Muscle of leg (tissue), 11 donors: ENCODE measurements around the gene ZNF354C. TPM values are rescaled to one million over a fixed set of nuclear protein-coding genes. Genes with fewer than 3 reads are reported as not detected.

ENCODE experiments used
- DNase-seq: peaks from one replicate; pipeline ENCODE4 v3.0.0; 2013
- H3K27ac ChIP-seq: one replicate; pipeline ENCODE4 v1.5.1; 2013; ENCODE audit warnings: mild to moderate bottlenecking, low read length, control low read depth
- H3K27me3 ChIP-seq: one replicate; pipeline ENCODE4 v1.6.1; 2013; ENCODE audit warnings: low read length; ENCODE audit not compliant: control insufficient read depth, insufficient read depth
- H3K36me3 ChIP-seq: one replicate; pipeline ENCODE4 v1.6.1; 2013; ENCODE audit warnings: low read length; ENCODE audit not compliant: control insufficient read depth, insufficient read depth
- H3K4me1 ChIP-seq: one replicate; pipeline ENCODE4 v1.6.1; 2013; ENCODE audit warnings: low read length; ENCODE audit not compliant: control insufficient read depth, insufficient read depth
- H3K4me3 ChIP-seq: one replicate; pipeline ENCODE4 v1.5.1; 2013; ENCODE audit warnings: low read length, control low read depth
- H3K9me3 ChIP-seq: replicated peaks from 2 replicates; pipeline ENCODE4 v1.6.1; 2013; ENCODE audit warnings: low read depth, low read length; ENCODE audit not compliant: control insufficient read depth
- WGBS: methylation state at CpG from one replicate; pipeline ENCODE4 v1.1.5; 2013; ENCODE audit warnings: missing lambda C conversion rate; ENCODE audit not compliant: insufficient coverage; 5-methylcytosine and 5-hydroxymethylcytosine counted together
- polyA plus RNA-seq, 8 donors: library from polyadenylated mRNA; unstranded; fragments of 120-200 nt; gene quantifications; one replicate each; pipeline versions ENCODE4 v1.2.1 to v1.2.3, GENCODE V29; 2013; ENCODE audit warnings: inconsistent platforms in 1 of 8, low replicate concordance in 1 of 8; ENCODE audit not compliant: insufficient read length in 8 of 8, insufficient read depth in 1 of 8
- total RNA-seq: library from RNA; stranded (reverse); fragments of 120-200 nt; gene quantifications from one replicate; pipeline ENCODE4 v1.2.4, GENCODE V29; 2013

ZNF354C gene
- total and polyA plus RNA-seq, 9 donors: 4.9 to 11.0 (median 8.6) TPM

GRCh38 chr5:179127136-179128040 lies 67.2 kb downstream of the ZNF354C start:
- Histone ChIP-seq H3K4me1 (peaks cover 30% of the 10 kb centered on the region), H3K4me3 (no peak overlapping the region), H3K36me3 (peaks cover 2% of the 10 kb centered on the region), H3K9me3 (no peaks in the 10 kb centered on the region), H3K27ac (no peak overlapping the region), H3K27me3 (no peaks in the 10 kb centered on the region)
- DNase-seq: no peak
- WGBS: 93% methylated on average over 21 of the region's 21 CpGs

DNA sequence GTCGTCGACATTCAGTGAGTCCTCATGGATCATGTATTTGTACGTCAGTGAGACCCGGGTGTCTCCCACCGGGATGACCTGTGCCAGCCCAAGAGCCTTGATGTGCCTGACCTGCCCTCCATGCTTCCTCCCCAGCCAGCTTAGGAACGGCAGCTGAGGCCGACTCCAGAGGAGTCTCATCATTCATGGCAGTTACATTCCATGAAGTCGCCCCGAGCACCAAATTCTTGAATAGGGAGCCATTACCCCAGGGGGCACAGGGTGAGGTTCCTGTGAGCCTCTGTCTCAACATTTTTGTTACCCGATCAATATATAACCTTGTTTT lies 67.8 kb downstream of the ZNF354C start:
- H3K27ac ChIP-seq: no peak overlapping the region
- no peak for DNase-seq
- H3K36me3 ChIP-seq: peaks cover 2% of the 10 kb centered on the region
- no peak overlapping the region for H3K4me3 ChIP-seq
- no peaks in the 10 kb centered on the region for H3K27me3 ChIP-seq
- peaks cover 24% of the 10 kb centered on the region for H3K4me1 ChIP-seq
- no peaks in the 10 kb centered on the region for H3K9me3 ChIP-seq
- 86% methylated on average over 9 of the region's 10 CpGs for WGBS

DNA sequence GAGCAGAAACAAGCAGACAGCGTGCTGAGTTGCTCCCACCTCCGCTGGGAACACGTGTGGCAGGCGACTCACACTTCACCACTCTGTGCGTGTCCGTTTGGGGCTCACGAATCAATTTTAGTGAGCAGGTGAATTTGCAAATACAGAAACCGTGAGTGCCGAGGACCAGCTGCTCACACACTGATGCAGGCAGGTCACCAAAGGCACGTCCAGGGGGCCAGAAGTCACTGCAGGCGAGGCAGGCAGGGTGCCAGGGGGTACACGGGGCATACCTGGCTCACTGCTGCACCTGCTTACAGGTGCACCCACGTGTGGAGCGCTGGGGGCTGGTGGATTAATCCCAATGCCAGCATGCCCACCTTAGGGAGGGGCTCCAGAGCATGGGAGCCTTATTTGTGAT lies 68.8 kb downstream of the ZNF354C start:
- Histone ChIP-seq H3K4me1 (peaks cover 15% of the 10 kb centered on the region), H3K36me3 (peaks cover 2% of the 10 kb centered on the region), H3K4me3 (no peak overlapping the region), H3K27me3 (no peaks in the 10 kb centered on the region), H3K27ac (peak overlapping the region; percentile 15), H3K9me3 (no peaks in the 10 kb centered on the region)
- DNase-seq: no peak
- 81% methylated on average over 11 of the region's 14 CpGs for WGBS

- Histone ChIP-seq H3K4me1 (peaks cover 17% of the 10 kb centered on the region), H3K4me3 (no peak overlapping the region), H3K27me3 (no peaks in the 10 kb centered on the region), H3K36me3 (peaks cover 2% of the 10 kb centered on the region), H3K27ac (no peak overlapping the region), H3K9me3 (no peaks in the 10 kb centered on the region)
- peak; percentile 66 for DNase-seq
- 68% methylated on average over 18 of the region's 18 CpGs for WGBS
These were observed 69.5 kb downstream of the ZNF354C start for GRCh38 chr5:179129607-179130071.

DNA sequence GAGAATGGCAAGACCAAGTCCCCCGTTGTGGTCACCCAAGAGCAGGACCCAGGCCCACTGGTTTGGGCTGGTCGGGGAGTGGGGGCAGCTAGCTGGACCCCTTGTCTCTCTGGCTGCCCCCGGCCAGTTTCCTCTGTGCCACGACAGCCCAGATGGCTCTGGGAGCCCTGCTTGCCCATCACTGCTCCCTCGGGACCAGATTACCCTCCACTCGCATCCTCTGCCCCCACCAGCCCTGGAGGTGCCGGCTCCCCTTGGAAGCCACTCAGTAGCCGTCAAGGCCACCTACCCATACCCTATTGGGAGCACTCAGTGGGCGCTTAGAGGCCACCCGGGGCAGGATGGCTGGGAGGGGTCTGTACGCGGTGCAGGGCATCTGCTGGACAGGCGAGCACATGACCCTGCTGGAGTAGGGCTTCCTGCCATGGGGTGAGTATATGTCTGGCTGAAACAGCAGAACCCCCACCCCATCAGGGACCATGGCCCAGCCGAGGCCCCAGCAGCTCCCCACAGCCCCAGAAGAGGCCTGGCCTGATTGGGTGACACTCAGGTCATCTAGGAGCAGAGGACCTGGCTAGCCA lies 70.0 kb downstream of the ZNF354C start:
- H3K4me3 ChIP-seq: no peak overlapping the region
- WGBS: 96% methylated on average over 6 of the region's 14 CpGs

DNA sequence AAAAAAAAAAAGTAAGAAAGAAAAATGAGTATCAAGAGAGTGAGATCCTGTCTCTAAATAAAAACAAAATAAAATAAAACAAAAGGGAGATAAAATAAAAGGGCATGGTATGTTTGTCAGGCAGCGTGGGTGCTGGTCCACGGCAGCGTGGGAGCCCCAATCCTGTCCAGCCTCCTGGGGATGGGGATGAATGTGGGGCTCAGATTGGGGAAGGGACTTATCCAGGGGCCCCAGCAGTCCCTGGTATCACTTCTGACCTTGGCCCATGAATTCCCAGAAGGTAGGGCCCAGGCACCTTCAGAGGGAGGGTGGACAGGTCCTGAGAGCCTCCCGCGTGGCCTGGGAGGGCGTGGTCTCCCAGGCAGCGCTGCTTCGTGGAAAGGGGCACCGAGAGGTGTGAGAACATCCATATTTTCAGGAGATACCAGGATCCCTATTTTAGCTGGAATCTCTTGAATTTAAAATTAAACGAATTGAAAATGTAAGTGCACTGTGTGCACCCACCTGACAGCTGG lies 71.2 kb downstream of the ZNF354C start:
- Histone ChIP-seq H3K36me3 (peaks cover 2% of the 10 kb centered on the region), H3K27me3 (no peaks in the 10 kb centered on the region), H3K4me3 (no peak overlapping the region), H3K4me1 (peaks cover 17% of the 10 kb centered on the region), H3K27ac (no peak overlapping the region), H3K9me3 (no peaks in the 10 kb centered on the region)
- 94% methylated on average over 3 of the region's 10 CpGs for WGBS
- DNase-seq: no peak

More for the DNA sequence above, 70.0 kb downstream of the ZNF354C start:
- Histone ChIP-seq H3K4me1 (peaks cover 17% of the 10 kb centered on the region), H3K27me3 (no peaks in the 10 kb centered on the region), H3K36me3 (peaks cover 2% of the 10 kb centered on the region), H3K27ac (no peak overlapping the region), H3K9me3 (no peaks in the 10 kb centered on the region)
- no peak for DNase-seq

GRCh38 chr5:179131886-179132585 lies 71.9 kb downstream of the ZNF354C start:
- no peak overlapping the region for H3K4me3 ChIP-seq
- no peaks in the 10 kb centered on the region for H3K9me3 ChIP-seq
- no peak overlapping the region for H3K27ac ChIP-seq
- H3K4me1 ChIP-seq: peaks cover 17% of the 10 kb centered on the region
- WGBS: 57% methylated on average over 10 of the region's 15 CpGs
- peaks cover 2% of the 10 kb centered on the region for H3K36me3 ChIP-seq
- H3K27me3 ChIP-seq: no peaks in the 10 kb centered on the region
- no peak for DNase-seq

- H3K36me3 ChIP-seq: peaks cover 2% of the 10 kb centered on the region
- no peak for DNase-seq
- WGBS: 85% methylated on average over 17 of the region's 23 CpGs
- H3K27me3 ChIP-seq: no peaks in the 10 kb centered on the region
- peaks cover 17% of the 10 kb centered on the region for H3K4me1 ChIP-seq
- H3K4me3 ChIP-seq: no peak overlapping the region
- H3K9me3 ChIP-seq: no peaks in the 10 kb centered on the region
- H3K27ac ChIP-seq: no peak overlapping the region
These were observed 72.6 kb downstream of the ZNF354C start for GRCh38 chr5:179132586-179133355.
